HepG2 (cell line): ENCODE data around the gene HCK. TPM values are rescaled to one million over a fixed set of nuclear protein-coding genes. Genes with fewer than 3 reads are reported as not detected.
A peak's percentile ranks its signal among the peaks of the same experiment; 100 is the strongest.

Source experiments
- CENPBD1 ChIP-seq: sonication (generic); formaldehyde crosslinking; IDR thresholded peaks from 2 replicates; pipeline ENCODE4 v1.8.0; 2022; ENCODE audit warnings: missing genetic modification reagents, low read depth, mild to moderate bottlenecking, borderline replicate concordance
- FOXM1 ChIP-seq: sonication (generic); formaldehyde crosslinking; IDR thresholded peaks from 2 replicates; pipeline ENCODE4 v1.5.0; 2020; ENCODE audit warnings: missing genetic modification reagents
- FOXO1 ChIP-seq: sonication (generic); formaldehyde crosslinking; IDR thresholded peaks from 2 replicates; pipeline ENCODE4 v1.4.0; 2020; ENCODE audit warnings: missing genetic modification reagents
- GABPB1 ChIP-seq: IDR thresholded peaks from 2 replicates; pipeline ENCODE4 v1.6.1; 2016; ENCODE audit warnings: mild to moderate bottlenecking, missing genetic modification reagents, moderate library complexity, missing compliant biosample characterization
- IKZF1 ChIP-seq: fragments of 450-650 bp; IDR thresholded peaks from 2 replicates; pipeline ENCODE4 v1.7.1; 2016
- RCOR2 ChIP-seq: IDR thresholded peaks from 2 replicates; pipeline ENCODE4 v1.6.1; 2016; ENCODE audit warnings: missing biosample characterization, missing genetic modification reagents
- SP4 ChIP-seq: sonication (generic); formaldehyde crosslinking; IDR thresholded peaks from 2 replicates; pipeline ENCODE4 v1.8.1; 2023; ENCODE audit warnings: mild to moderate bottlenecking, missing genetic modification reagents
- XBP1 ChIP-seq: sonication (generic); formaldehyde crosslinking; IDR thresholded peaks from 2 replicates; pipeline ENCODE4 v1.5.0; 2020; ENCODE audit warnings: missing genetic modification reagents
- ZMAT5 ChIP-seq: sonication (generic); formaldehyde crosslinking; IDR thresholded peaks from 2 replicates; pipeline ENCODE4 v1.5.0; 2020; ENCODE audit warnings: mild to moderate bottlenecking, low read depth, missing genetic modification reagents, borderline replicate concordance
- ZNF10 ChIP-seq: sonication (generic); formaldehyde crosslinking; IDR thresholded peaks from 2 replicates; pipeline ENCODE4 v1.4.0; 2020; ENCODE audit warnings: mild to moderate bottlenecking, low read depth, missing genetic modification reagents, borderline replicate concordance
- ZNF512 ChIP-seq: sonication (generic); formaldehyde crosslinking; IDR thresholded peaks from 2 replicates; pipeline ENCODE4 v1.4.0; 2020; ENCODE audit warnings: mild to moderate bottlenecking, missing genetic modification reagents
- ZNF556 ChIP-seq: sonication (generic); formaldehyde crosslinking; IDR thresholded peaks from 2 replicates; pipeline ENCODE4 v1.4.0; 2020; ENCODE audit warnings: mild to moderate bottlenecking, missing genetic modification reagents, borderline replicate concordance
- ZNF614 ChIP-seq: IDR thresholded peaks from 2 replicates; pipeline ENCODE4 v1.6.1; 2018; ENCODE audit warnings: missing biosample characterization, missing genetic modification reagents, inconsistent platforms, borderline replicate concordance
- ZNF674 ChIP-seq: sonication (generic); formaldehyde crosslinking; IDR thresholded peaks from 2 replicates; pipeline ENCODE4 v1.5.0; 2020; ENCODE audit warnings: low read depth, mild to moderate bottlenecking, missing genetic modification reagents
- ZNF766 ChIP-seq: sonication (generic); formaldehyde crosslinking; IDR thresholded peaks from 2 replicates; pipeline ENCODE4 v1.5.0; 2020; ENCODE audit warnings: missing genetic modification reagents, borderline replicate concordance
- polyA plus RNA-seq, 8 experiments: library from polyadenylated mRNA; depleted of rRNA in 3 of 8; stranded (reverse) in 7 of 8; unstranded in 1 of 8; fragments of >200 nt; fragmentation: Illumina TruSeq in 4 of 8; extraction: Trizol in 4 of 8; gene quantifications; 2 replicates each; pipeline versions ENCODE4 v1.2.1 to v1.2.3, GENCODE V29; 2011 to 2016; ENCODE audit warnings: low read depth in 4 of 8, missing spikeins in 1 of 8, mixed read lengths in 1 of 8; ENCODE audit not compliant: insufficient read depth in 1 of 8
- total RNA-seq, 5 experiments: library from RNA; depleted of rRNA; stranded (reverse); fragments of >200 nt; fragmentation: Illumina TruSeq; extraction: Trizol; gene quantifications; 2 replicates each; pipeline ENCODE4 v1.2.3, GENCODE V29; 2016; ENCODE audit warnings: low read depth in 1 of 5
- TF ChIP-seq, protein P1 (sequence below): sonication (generic); formaldehyde crosslinking; IDR thresholded peaks from 2 replicates; pipeline ENCODE4 v1.5.1; 2020; ENCODE audit warnings: missing genetic modification reagents, mild to moderate bottlenecking, borderline replicate concordance
- TF ChIP-seq, protein P2 (sequence below): sonication (generic); formaldehyde crosslinking; IDR thresholded peaks from 2 replicates; pipeline ENCODE4 v1.5.1; 2020; ENCODE audit warnings: mild to moderate bottlenecking, missing genetic modification reagents, moderate library complexity
- TF ChIP-seq, protein P3 (sequence below): sonication (generic); formaldehyde crosslinking; IDR thresholded peaks from 2 replicates; pipeline ENCODE4 v1.5.0; 2020; ENCODE audit warnings: missing genetic modification reagents, mild to moderate bottlenecking, borderline replicate concordance
- TF ChIP-seq, protein P4 (sequence below): sonication (generic); formaldehyde crosslinking; IDR thresholded peaks from 2 replicates; pipeline ENCODE4 v1.5.0; 2020; ENCODE audit warnings: mild to moderate bottlenecking, missing genetic modification reagents, moderate library complexity
- TF ChIP-seq, protein P5 (sequence below): IDR thresholded peaks from 2 replicates; pipeline ENCODE4 v1.6.1; 2016

The HCK gene
- total and polyA plus RNA-seq, 2 of the 13 experiments (the other 11 are each of a cell fraction or from before 2014, with no cell fraction given), result 0.04 TPM; not detected in 1

DNA sequence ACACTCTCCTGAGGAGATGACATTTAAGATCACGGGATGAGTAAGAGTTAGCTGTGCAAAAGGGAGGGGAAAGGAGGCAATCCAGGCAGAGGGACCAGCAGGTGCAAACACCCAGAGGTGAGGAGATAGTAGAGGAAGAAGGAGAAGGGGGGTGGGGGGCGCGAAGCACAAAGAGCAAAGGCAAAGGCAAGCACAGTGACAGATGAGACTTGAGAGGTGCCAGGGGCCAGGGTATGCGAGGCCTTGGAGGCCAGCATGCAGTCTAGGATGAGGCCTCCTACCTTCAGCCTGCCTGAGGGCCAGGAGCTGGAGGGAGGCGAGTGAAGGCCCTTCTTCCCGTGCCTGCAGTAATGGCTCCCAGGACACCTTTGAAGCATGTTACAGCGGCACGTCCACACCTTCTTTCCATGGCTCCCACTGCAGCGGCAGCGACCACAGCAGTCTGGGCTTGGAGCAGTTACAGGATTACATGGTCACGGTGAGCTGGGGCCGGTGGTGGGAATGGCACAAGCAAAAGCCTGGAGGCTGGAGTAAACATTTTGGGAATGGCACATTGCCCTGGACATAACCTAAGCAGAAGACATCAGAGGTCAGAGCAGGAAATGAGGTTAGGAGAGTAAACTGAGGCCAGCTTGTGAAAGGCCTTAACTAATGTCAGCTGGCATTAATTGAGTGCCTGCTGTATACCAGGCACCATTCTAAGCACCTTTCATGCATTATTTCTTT, 23.2 kb upstream of the HCK start (continued):
- no peak; the same call in 1 of the 2 replicates for TF ChIP-seq ZNF614 (CRISPR knock-in tag)
- peak; percentile 51; the same call in 1 of the 2 replicates for TF ChIP-seq FOXO1 (CRISPR knock-in tag)
- no peak for TF ChIP-seq ZNF766 (CRISPR knock-in tag)
- TF ChIP-seq, protein P1, sequence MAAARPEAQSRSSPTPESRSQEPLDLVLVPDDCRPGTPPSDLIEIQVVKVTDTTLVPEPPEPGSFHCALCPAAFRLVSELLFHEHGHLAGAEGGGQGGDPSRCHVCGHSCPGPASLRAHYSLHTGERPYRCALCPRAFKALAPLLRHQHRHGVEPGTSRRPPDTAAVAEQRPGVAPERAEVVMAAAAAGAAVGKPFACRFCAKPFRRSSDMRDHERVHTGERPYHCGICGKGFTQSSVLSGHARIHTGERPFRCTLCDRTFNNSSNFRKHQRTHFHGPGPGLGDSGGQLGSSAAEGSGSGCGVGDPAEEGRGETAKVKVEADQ (CRISPR knock-in tag), result no peak
- no peak for TF ChIP-seq FOXM1 (CRISPR knock-in tag)
- TF ChIP-seq ZMAT5 (CRISPR knock-in tag), result no peak
- peak; percentile 62; the same call in 1 of the 2 replicates for TF ChIP-seq RCOR2 (CRISPR knock-in tag)
- TF ChIP-seq ZNF10 (CRISPR knock-in tag), result no peak
- TF ChIP-seq, protein P2, sequence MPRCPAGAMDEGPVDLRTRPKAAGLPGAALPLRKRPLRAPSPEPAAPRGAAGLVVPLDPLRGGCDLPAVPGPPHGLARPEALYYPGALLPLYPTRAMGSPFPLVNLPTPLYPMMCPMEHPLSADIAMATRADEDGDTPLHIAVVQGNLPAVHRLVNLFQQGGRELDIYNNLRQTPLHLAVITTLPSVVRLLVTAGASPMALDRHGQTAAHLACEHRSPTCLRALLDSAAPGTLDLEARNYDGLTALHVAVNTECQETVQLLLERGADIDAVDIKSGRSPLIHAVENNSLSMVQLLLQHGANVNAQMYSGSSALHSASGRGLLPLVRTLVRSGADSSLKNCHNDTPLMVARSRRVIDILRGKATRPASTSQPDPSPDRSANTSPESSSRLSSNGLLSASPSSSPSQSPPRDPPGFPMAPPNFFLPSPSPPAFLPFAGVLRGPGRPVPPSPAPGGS (CRISPR knock-in tag), result no peak
- TF ChIP-seq, protein P3, sequence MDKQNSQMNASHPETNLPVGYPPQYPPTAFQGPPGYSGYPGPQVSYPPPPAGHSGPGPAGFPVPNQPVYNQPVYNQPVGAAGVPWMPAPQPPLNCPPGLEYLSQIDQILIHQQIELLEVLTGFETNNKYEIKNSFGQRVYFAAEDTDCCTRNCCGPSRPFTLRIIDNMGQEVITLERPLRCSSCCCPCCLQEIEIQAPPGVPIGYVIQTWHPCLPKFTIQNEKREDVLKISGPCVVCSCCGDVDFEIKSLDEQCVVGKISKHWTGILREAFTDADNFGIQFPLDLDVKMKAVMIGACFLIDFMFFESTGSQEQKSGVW (CRISPR knock-in tag), result no peak
- TF ChIP-seq CENPBD1, result no peak
- TF ChIP-seq XBP1 (CRISPR knock-in tag), result no peak
- peak; percentile 88; the same call in 1 of the 2 replicates for TF ChIP-seq ZNF512 (CRISPR knock-in tag)
- TF ChIP-seq IKZF1, result no peak
- no peak for TF ChIP-seq ZNF674 (CRISPR knock-in tag)
- TF ChIP-seq ZNF556 (CRISPR knock-in tag), result no peak
- peak; percentile 61; the same call in 1 of the 2 replicates for TF ChIP-seq SP4 (CRISPR knock-in tag)
- TF ChIP-seq, protein P4, sequence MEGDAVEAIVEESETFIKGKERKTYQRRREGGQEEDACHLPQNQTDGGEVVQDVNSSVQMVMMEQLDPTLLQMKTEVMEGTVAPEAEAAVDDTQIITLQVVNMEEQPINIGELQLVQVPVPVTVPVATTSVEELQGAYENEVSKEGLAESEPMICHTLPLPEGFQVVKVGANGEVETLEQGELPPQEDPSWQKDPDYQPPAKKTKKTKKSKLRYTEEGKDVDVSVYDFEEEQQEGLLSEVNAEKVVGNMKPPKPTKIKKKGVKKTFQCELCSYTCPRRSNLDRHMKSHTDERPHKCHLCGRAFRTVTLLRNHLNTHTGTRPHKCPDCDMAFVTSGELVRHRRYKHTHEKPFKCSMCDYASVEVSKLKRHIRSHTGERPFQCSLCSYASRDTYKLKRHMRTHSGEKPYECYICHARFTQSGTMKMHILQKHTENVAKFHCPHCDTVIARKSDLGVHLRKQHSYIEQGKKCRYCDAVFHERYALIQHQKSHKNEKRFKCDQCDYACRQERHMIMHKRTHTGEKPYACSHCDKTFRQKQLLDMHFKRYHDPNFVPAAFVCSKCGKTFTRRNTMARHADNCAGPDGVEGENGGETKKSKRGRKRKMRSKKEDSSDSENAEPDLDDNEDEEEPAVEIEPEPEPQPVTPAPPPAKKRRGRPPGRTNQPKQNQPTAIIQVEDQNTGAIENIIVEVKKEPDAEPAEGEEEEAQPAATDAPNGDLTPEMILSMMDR, result peak; percentile 33; the same call in 1 of the 2 replicates
- TF ChIP-seq, protein P5, sequence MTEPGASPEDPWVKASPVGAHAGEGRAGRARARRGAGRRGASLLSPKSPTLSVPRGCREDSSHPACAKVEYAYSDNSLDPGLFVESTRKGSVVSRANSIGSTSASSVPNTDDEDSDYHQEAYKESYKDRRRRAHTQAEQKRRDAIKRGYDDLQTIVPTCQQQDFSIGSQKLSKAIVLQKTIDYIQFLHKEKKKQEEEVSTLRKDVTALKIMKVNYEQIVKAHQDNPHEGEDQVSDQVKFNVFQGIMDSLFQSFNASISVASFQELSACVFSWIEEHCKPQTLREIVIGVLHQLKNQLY (CRISPR knock-in tag), result no peak
- peak; percentile 54 for TF ChIP-seq GABPB1 (CRISPR knock-in tag)
